Upper lobe of left lung (tissue), 4 donors: ENCODE results near the gene RAF1.

Experiments used
- EP300 ChIP-seq, 4 donors: sonication (generic); formaldehyde crosslinking; IDR thresholded peaks; one replicate each; pipeline ENCODE4 v1.5.1; 2017; ENCODE audit warnings: antibody characterized with exemption in 4 of 4, control low read depth in 2 of 4
- POLR2A ChIP-seq, 4 donors: fragments of 450-650 bp; IDR thresholded peaks; one replicate each; pipeline ENCODE4 v1.5.1; 2016 to 2017; ENCODE audit warnings: antibody characterized with exemption in 4 of 4, mild to moderate bottlenecking in 2 of 4
- POLR2AphosphoS5 ChIP-seq, 2 donors: sonication (generic); formaldehyde crosslinking; IDR thresholded peaks; one replicate each; pipeline ENCODE4 v1.5.1; 2017; ENCODE audit warnings: antibody characterized with exemption in 2 of 2
- TF ChIP-seq, protein P1 (sequence below), 6 experiments: fragments of 450-650 bp in 4 of 6; fragments of 200-600 bp in 2 of 6; sonication (generic) in 2 of 6; IDR thresholded peaks; one replicate each; pipeline ENCODE4 v1.5.1; 2016 to 2019; ENCODE audit warnings: antibody characterized with exemption in 6 of 6

DNA sequence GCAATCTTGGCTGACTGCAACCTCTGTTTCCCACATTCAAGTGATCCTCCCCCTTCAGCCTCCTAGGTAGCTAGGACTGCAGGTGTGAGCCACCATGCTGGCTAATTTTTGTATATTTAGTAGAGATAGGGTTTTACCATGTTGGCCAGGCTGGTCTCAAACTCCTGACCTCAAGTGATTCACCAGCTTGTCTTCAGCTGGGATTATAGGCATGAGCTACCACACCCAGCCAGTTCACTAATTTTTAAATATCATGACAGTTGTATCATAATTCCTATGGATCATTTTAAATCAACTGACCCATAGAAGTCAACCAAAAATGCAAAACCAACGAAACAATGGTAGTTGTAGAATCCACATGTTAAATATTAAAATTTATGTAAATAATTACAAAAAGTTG lies 35.1 kb downstream of the RAF1 start:
- TF ChIP-seq, protein P1, sequence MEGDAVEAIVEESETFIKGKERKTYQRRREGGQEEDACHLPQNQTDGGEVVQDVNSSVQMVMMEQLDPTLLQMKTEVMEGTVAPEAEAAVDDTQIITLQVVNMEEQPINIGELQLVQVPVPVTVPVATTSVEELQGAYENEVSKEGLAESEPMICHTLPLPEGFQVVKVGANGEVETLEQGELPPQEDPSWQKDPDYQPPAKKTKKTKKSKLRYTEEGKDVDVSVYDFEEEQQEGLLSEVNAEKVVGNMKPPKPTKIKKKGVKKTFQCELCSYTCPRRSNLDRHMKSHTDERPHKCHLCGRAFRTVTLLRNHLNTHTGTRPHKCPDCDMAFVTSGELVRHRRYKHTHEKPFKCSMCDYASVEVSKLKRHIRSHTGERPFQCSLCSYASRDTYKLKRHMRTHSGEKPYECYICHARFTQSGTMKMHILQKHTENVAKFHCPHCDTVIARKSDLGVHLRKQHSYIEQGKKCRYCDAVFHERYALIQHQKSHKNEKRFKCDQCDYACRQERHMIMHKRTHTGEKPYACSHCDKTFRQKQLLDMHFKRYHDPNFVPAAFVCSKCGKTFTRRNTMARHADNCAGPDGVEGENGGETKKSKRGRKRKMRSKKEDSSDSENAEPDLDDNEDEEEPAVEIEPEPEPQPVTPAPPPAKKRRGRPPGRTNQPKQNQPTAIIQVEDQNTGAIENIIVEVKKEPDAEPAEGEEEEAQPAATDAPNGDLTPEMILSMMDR (IDR thresholded peaks at IDR 0.05) = no peak
- no peak for TF ChIP-seq EP300 (IDR thresholded peaks at IDR 0.05)
- no peak for TF ChIP-seq POLR2A (IDR thresholded peaks at IDR 0.05)
- TF ChIP-seq POLR2AphosphoS5 (IDR thresholded peaks at IDR 0.05) = no peak
